NCI-H187 (cell line): Measurements from ENCODE around the gene SVOP.
"Not testable (repeated sequence)": the region's sequence is repeated elsewhere in the genome, so short reads cannot be mapped to it uniquely, and the experiment has no call there.

ENCODE experiments used
- DNase-seq, 2 experiments: peaks; one replicate each; lab custom pipeline; 2025; lab: John Stamatoyannopoulos, UW

The SVOP gene, protein sequence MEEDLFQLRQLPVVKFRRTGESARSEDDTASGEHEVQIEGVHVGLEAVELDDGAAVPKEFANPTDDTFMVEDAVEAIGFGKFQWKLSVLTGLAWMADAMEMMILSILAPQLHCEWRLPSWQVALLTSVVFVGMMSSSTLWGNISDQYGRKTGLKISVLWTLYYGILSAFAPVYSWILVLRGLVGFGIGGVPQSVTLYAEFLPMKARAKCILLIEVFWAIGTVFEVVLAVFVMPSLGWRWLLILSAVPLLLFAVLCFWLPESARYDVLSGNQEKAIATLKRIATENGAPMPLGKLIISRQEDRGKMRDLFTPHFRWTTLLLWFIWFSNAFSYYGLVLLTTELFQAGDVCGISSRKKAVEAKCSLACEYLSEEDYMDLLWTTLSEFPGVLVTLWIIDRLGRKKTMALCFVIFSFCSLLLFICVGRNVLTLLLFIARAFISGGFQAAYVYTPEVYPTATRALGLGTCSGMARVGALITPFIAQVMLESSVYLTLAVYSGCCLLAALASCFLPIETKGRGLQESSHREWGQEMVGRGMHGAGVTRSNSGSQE

GRCh38 chr12:109020796-109021380 lies at the start of gene SVOP:
Gene SVOP (minus strand): TSS chr12:109021068. CDS start chr12:109020868, 200 bp downstream.
- peak; percentile 70 to 85 for DNase-seq

DNA sequence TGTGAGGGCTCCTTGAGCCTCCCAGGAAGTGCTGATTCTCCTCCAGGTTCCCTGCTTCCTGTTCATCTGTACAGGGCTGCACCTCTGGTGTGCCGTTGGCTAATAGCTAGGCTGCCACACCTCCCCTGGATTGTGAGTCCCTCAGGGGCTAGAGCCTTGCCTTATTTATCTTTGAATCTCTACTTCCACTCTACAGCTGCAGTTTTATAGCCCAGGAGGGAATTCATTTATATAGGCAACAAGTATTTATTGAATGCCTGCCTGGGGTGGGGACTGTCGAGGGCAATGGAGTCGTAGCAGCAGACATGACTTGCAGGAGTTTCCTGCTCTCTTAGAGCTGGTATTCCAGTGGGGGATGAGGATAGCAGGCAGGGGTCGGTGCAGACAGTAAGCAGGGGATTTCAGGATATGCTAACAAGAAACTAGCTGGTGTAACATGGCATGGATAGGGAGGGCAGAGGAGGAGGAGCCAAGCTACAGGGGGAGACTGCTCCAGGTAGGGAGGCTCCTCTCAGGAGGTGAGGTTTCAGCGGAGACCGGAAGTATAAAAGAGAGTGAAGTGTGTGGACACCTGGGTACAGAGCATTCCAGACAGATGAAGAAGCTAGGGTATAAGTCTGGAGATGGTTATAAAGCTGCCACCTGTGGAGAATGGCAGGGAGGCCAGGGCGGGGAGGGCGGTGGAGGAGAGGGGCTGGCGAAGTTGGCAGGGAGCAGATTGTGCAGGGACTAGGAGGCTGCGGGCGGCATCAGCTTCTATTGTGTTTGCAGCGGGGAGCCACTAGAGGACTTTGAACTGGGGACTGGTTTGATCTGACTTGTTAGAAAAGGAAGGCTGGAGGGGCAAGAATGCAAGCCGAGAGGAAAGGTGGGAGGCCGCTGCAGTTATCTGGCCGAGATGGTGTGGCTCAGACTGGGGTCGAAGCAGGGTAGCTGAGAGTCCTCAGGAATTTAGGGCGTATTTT lies 48.7 kb upstream of the SVOP start:
- no peak for DNase-seq

- DNase-seq, result no peak
These were observed 45.0 kb upstream of the SVOP start for GRCh38 chr12:109065853-109066193.

GRCh38 chr12:109065154-109065852 lies 44.4 kb upstream of the SVOP start:
- DNase-seq, result no peak

DNA sequence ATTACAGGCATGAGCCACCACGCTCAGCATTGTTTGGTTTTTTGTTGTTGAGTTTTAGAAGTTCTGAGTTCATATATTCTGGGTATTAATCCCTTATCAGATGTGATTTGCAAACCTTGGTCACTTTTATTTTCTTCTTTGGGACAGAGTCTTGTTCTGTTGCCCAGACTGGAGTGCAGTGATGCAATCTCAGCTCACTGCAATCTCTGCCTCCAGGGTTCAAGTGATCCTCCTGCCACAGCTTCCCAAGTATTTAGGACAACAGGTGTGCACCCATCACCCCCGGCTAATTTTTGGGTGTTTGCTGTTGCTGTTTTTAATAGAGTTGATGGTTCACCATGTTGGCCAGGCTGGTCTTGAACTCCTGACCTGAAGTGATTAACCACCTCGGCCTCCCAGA lies 43.3 kb upstream of the SVOP start:
- no peak for DNase-seq

DNA sequence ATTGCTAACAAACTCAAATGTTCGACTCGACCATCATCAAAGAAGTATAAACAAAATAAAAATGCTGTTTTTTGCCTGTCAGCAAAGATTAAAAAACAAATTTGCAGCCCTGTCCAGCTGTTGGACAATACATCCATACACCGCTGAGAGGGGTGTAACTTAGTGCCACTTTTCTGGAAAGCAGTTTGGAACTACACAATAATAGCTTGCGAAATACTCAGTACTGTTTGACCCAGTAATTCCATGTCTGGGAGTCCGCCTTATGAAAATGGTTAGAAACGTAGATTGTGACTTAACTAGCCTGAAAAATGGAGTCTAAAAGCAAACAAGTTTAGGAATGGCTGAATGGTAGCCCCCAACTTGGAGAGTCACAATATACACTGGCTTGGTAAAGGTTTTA lies 37.9 kb upstream of the SVOP start:
- no peak for DNase-seq

- DNase-seq, result no peak
These were observed 36.5 kb upstream of the SVOP start for GRCh38 chr12:109057376-109057775.

- DNase-seq, result no peak
These were observed 36.0 kb upstream of the SVOP start for GRCh38 chr12:109056891-109057290.

DNA sequence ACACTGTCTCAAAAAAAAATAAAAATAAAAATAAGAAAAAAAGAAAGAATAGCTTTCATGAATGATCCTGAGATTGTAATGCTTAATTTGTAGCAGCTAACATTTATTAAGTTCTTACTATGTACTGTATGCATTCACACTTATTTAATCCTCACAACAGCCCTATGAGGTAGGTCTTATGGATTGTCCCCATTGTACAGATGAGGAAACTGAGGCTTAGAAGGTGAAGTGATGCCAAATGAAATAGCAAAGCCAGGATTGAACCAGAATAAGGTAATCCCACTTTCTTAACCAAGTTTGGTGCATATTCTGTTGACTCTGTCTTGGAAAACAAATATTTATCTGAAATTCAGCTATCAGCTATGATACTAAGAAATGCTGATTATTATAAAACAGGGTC lies 33.7 kb upstream of the SVOP start:
- DNase-seq, result no peak

GRCh38 chr12:109054124-109054513 lies 33.3 kb upstream of the SVOP start:
- DNase-seq, result not testable (repeated sequence)

GRCh38 chr12:109053382-109054123 lies 32.7 kb upstream of the SVOP start:
- DNase-seq, result no peak

DNA sequence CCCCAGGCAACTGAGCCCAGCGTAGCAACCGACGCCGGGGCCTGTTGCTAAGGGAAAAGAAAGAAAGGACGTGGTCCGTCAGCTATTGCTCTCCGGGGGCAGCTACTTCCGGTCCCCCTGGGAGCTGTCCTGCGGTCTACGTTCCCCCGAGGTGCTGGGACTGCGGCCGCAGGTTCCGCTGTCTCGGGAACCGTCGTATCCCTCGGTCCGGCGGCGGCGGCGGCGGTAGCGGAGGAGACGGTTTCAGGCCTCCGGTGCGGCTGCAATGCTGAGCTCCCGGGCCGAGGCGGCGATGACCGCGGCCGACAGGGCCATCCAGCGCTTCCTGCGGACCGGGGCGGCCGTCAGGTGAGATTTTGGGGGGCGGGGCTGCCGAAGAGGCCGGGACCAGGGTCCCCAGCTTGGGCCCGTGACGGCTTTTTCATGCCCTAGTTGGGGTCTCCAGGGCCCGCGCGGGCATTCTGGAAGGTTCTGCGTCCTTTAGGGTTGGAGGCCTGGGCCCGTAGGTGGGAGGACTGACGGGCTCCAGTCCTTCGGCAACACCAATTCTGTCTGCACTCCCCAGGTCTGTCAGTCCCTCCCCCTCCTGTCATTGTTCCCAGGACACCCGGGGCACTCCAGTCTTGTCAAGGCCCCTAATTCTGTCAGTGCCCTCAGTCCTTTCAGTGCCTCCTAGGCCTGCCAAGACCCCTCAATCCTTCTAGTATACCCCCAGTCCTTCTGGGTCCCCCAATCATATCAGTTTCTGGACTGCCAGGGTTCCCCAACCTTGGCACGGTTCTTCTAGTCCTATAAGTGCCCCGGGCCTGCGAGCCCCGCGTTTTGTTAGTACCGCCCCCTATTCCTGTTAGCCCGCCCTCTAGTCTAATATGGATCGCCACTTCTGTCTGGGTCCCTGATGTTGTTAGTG lies 31.8 kb upstream of the SVOP start, which contains the start of gene USP30:
USP30 (plus strand) TSS at position 163 of the 910 bp plus-strand sequence; CDS start at position 266, 103 bp downstream.
- DNase-seq, result peak; percentile 78 to 82

GRCh38 chr12:109052097-109052413 lies 31.2 kb upstream of the SVOP start:
- no peak for DNase-seq

- DNase-seq, result not testable (repeated sequence)
These were observed 28.9 kb upstream of the SVOP start for GRCh38 chr12:109049794-109050193.

DNA sequence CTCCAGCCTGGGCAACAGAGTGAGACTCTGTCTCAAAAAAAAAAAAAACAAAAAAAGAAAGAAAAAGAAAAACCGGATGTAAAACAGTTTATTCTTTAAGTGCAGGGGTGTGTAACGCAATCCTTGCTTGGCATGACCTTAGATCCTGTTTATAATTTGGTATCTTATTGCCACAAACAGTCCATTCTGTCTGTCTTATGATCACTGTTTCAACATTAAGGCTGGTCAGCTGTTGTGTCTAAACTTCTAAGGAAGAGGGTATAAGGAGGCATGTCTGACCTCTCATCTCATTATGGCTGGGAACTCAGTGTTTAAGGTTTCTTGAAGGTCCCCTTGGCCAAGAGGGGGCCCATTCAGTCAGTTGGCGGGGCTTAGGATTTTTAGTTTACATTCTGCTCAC lies 27.8 kb upstream of the SVOP start:
- DNase-seq, result not testable (repeated sequence)

DNA sequence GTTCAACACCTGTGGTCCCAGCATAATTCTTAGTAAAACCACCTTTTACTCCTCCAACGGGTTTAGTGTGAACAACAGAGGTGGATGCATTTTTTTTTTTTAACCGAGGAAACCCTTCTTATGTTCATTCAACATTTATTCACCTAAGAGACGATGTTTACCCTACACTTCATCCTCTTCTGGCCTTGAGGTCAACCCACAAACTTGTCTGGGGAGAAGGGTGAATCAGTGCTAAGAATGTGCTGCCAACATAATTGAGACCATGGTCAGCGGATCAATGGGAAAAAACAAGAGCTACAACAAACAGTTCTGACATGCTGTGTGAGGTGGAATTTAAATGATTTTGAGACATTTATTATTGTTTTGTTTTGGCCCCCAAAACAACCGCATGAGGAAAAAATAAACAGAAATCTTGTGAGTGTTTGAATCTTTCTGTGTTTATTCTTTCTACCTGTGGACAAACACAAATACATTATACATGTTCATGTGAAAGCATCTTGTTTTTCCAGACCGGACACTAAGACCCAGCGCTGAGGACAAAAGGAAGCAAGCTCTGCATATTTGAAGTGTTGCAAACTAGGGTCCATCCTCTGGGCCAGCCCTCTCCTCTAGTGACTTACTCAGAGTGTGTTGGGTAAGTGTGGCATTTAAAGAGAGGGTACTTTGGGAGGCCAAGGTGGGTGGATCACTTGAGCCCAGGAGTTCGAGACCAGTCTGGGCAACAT lies 26.4 kb upstream of the SVOP start:
- DNase-seq, result no peak

DNA sequence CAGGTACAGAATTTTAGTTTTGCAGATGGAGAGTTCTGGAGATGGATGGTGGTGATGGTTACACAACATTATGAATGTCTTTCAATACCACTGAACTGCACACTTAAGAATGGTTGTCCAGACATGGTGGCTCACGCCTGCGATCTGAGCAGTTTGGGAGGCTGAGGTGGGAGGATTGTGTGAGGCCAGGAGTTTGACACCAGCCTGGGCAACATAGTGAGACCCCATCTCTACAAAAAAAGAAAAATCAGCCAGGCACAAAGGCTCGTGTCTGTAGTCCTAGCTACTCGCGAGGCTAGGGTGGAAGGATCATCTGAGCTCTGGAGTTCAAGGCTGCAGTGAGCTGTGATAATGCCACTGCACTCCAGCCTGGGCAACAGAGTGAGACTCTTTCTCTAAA lies 23.4 kb upstream of the SVOP start:
- no peak for DNase-seq

DNA sequence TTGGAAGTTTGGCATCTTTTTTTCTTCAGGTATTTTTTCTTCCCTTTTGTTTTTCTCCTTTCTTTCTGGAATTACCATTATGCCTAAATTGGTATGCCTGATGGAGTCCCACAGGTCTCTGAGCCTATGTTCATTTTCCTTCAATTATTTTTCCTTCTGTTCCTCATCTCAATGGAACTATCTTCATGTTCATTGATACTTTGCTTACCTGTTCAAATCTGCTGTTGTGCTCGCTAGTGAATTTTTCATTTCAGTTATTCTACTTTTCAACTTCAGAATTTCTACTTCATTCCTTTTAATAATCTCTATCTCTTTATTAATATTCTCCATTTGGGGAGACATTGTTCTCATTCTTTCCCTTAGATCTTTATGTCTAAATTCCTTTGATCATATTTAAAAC lies 16.1 kb upstream of the SVOP start:
- no peak for DNase-seq
